Esophagus muscularis mucosa (tissue), 4 donors: Measurements from ENCODE around the gene LRRC26.

ENCODE experiments used
- EP300 ChIP-seq: sonication (generic); formaldehyde crosslinking; IDR thresholded peaks from one replicate; pipeline ENCODE4 v1.6.1; 2017; ENCODE audit warnings: antibody characterized with exemption
- POLR2A ChIP-seq: fragments of 450-650 bp; IDR thresholded peaks from one replicate; pipeline ENCODE4 v1.6.1; 2017; ENCODE audit warnings: antibody characterized with exemption, moderate library complexity, mild to moderate bottlenecking, low read depth
- POLR2AphosphoS5 ChIP-seq, 2 donors: sonication (generic); formaldehyde crosslinking; IDR thresholded peaks; one replicate each; pipeline ENCODE4 v1.6.1; 2017; ENCODE audit warnings: antibody characterized with exemption in 2 of 2
- TF ChIP-seq, protein P1 (sequence below), 3 experiments: fragments of 200-600 bp in 2 of 3; fragments of 450-650 bp in 1 of 3; sonication (generic) in 2 of 3; IDR thresholded peaks; one replicate each; pipeline ENCODE4 v1.5.1; 2017 to 2019; ENCODE audit warnings: antibody characterized with exemption in 3 of 3, mild to moderate bottlenecking in 2 of 3, moderate library complexity in 1 of 3

DNA sequence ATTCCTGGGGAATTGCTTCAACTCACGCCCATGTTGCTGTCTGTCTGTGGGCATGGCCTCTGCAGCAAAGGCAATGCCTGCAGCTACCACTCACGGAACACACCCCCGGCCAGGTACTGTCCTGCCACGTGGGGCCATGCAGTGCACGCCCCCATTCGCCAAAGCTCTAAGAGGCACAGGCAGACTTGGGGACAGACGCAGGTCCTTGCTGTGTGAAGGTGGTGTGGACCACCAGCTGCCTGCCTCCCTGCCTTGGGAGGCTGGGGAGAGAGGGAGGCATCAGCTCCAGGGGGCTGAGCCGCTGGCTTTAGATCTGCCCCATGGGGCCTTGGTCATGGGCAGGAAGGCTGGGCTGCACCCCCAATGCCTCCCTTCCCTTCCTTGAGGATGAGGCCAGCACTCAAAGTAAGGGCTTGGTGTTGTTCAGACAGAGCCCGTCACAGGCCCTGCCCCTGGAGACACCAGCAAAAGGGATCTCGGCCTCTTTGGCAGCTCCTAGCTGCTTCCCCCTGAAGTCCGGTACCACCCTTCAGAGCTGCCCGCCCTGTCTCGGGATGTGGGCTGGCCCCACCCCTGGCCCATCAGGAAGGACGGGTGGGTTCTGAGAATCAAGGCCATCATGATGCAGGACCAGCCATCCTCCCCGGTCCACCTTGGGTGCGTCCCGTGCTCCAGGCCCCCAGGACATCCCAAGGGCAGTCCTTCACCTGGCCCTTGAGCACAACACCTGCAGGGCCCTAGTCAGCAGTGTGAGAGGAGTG is 28.6 kb downstream of the LRRC26 start:
- TF ChIP-seq POLR2A (no peak), POLR2AphosphoS5 (IDR thresholded peaks at IDR 0.05) (no peak), EP300 (no peak)
- TF ChIP-seq, protein P1, sequence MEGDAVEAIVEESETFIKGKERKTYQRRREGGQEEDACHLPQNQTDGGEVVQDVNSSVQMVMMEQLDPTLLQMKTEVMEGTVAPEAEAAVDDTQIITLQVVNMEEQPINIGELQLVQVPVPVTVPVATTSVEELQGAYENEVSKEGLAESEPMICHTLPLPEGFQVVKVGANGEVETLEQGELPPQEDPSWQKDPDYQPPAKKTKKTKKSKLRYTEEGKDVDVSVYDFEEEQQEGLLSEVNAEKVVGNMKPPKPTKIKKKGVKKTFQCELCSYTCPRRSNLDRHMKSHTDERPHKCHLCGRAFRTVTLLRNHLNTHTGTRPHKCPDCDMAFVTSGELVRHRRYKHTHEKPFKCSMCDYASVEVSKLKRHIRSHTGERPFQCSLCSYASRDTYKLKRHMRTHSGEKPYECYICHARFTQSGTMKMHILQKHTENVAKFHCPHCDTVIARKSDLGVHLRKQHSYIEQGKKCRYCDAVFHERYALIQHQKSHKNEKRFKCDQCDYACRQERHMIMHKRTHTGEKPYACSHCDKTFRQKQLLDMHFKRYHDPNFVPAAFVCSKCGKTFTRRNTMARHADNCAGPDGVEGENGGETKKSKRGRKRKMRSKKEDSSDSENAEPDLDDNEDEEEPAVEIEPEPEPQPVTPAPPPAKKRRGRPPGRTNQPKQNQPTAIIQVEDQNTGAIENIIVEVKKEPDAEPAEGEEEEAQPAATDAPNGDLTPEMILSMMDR (IDR thresholded peaks at IDR 0.05) = no peak
